Stimulated activated CD4-positive, alpha-beta T cell treated with anti-CD3 and anti-CD28 coated beads, Interleukin-2, amount 100 ng/mL, for 24 hours (primary cell): Measurements from ENCODE around the gene HLA-DOB.
A peak's percentile ranks its signal among the peaks of the same experiment; 100 is the strongest.

ENCODE experiments used
- DNase-seq, 2 donors: peaks; one replicate each; pipeline ENCODE4 v3.0.0-alpha.2; 2020

Gene HLA-DOB

DNA sequence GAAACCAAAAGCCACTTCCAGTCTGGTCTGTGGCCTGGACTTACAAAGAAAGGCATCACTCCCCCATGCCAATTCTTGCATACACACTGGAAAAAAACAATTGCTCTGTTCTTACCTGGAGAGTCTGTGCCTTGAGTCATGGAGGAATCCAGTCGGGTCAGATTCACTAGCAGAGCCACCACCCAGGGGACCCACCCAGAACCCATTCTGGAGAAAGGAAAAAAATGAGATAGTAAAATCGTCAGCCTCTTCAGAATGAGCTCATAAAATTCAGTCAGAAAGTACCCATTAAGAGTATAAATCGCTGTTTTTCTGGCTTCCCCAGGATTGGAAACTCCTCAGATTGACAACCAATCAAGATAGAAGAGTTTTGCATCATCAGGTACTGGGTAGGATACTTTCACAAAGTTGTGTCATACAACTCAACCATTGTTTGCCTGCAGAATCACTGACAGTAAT lies at the start of gene HLA-DOB:
Gene HLA-DOB (minus strand): TSS at position 257 of the 459 bp plus-strand sequence. CDS start 51 bp downstream, at position 206.
- DNase-seq: no peak

- DNase-seq: no peak
Observed at GRCh38 chr6:32865724-32866443, 49.1 kb upstream of the HLA-DOB start.

GRCh38 chr6:32862725-32863124 lies 45.9 kb upstream of the HLA-DOB start:
- DNase-seq: no peak

DNA sequence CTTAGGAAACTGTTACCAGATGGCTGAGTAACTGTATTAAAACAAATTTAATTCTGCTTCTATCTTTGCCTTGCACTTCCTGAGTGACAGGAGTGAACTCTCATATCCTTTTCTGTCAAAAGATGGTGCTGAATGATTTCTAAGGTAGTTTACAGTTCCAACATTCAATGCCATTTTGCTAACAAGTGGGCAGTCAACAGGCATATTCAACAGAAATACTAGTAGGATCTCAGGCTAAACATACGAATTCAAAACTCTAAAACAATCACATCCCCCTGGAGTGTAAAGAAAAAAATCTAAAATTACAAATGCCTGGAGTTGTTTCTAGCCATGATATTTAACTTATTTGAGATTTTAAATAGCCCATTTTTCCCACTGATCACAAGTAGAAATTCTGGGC lies 43.9 kb upstream of the HLA-DOB start:
- no peak for DNase-seq

- no peak for DNase-seq
Observed at GRCh38 chr6:32858194-32858593, 41.4 kb upstream of the HLA-DOB start.

- DNase-seq: no peak
Observed at GRCh38 chr6:32857156-32857891, 40.5 kb upstream of the HLA-DOB start.

- no peak for DNase-seq
Observed at GRCh38 chr6:32855467-32856174, 38.8 kb upstream of the HLA-DOB start.

DNA sequence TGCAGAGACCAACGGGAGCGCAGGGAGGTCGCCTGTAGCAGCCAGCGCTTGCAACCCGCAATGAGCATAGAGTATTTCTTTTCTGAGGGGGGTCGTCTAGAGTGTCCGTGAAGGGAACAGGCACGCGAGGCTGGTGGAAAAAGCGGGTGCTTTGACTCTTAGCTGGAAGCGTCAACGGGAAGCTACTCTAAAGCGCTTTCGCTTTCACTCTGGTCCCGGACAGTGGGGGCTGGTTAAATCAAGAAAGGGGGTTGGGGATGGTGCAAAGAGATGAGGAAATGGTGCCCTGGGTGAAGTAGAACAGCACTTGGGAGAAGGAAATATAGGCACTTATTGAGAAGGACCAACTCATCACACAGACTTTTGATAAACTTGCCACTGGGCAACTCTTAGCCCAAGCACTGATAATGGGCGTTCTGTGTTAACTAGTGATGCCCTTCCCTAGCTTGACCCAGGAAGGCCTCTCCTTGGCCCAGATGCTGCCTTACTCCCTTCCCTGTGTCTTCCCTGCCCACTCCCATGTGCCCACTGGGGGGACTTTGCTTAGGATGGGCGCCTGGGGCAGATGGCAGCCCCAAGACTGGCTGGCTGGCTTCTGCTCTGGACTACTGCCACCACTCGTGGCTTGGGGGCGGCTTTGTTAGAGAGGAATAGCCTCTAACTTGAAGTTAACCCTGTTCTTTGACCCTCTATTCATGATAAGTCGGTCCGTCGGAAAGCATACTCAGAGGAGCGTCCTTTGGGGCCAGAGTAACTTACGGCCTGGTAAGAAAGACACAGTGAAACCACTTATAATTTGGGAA lies 37.8 kb upstream of the HLA-DOB start:
- peak; percentile 61 to 66 for DNase-seq

DNA sequence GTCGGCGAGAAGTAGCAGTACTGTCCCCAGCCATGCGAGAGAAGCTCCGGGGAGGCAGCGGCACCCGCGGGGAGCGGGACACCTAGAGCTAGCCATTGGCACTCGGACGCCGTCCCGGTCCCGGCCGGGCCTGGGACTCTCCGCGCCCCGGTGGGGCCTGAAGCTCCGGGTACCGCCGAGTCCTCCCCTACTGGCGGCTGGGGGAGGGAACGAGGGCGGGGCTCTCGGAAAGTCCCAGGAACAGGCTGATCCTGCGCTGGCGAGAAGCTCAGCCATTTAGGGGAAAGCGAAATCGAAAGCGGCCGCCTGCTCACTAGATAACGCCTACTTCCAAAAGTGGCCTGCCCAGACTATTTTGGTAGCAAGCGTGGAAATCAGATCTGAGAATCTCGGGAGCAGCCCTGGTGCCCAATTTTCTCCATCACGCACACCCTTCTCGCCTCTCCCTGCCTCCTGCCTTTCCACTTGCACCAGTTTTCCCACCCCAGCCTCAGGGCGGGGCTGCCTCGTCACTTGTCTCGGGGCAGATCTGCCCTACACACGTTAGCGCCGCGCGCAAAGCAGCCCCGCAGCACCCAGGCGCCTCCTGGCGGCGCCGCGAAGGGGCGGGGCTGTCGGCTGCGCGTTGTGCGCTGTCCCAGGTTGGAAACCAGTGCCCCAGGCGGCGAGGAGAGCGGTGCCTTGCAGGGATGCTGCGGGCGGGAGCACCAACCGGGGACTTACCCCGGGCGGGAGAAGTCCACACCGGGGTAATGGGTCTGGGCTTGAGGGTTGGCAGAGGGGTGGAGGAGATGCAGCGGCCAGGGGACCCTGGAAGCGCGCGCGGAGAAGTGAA lies 37.0 kb upstream of the HLA-DOB start, which contains the start of the genes PSMB9 and TAP1:
Gene PSMB9 (plus strand): TSS at position 652 of the 835 bp plus-strand sequence. CDS start 38 bp downstream, at position 690.
Gene TAP1 (minus strand): TSS at position 164 of the 835 bp plus-strand sequence. CDS start 68 bp downstream, at position 96.
- peak; percentile 96 for DNase-seq

DNA sequence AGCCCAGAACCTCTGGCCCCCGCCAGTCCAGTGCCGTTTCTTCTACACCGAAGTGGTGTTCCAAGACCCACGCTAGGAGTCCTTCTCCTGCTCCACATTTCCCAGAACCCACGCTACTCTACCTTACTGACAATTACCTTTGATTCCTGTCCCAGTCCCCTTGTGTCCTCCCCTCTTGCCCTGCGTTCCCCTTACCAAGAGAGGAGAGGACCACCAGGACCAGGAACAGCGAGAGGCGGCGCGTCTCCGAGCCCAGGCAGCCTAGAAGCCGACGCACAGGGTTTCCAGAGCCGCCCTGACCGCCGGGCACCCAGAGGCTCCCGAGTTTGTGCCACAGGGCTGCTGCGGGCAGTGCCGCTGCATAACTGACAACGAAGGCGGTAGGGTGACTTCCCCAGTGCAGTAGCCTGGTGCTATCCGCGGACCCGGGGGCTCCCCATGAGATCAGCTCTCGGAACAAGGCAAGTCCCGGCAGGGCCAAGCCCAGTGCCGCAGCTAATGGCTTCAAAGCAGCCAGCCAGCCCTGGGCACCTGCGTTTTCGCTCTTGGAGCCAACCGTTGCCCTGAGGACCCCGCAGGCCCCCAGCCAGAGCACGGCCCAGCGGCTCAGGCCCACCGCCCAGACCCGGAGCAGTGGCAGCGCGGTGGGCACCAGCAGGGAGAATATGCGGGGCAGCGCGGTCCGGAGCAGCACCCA lies 36.2 kb upstream of the HLA-DOB start:
- DNase-seq: peak; percentile 54 to 70

DNA sequence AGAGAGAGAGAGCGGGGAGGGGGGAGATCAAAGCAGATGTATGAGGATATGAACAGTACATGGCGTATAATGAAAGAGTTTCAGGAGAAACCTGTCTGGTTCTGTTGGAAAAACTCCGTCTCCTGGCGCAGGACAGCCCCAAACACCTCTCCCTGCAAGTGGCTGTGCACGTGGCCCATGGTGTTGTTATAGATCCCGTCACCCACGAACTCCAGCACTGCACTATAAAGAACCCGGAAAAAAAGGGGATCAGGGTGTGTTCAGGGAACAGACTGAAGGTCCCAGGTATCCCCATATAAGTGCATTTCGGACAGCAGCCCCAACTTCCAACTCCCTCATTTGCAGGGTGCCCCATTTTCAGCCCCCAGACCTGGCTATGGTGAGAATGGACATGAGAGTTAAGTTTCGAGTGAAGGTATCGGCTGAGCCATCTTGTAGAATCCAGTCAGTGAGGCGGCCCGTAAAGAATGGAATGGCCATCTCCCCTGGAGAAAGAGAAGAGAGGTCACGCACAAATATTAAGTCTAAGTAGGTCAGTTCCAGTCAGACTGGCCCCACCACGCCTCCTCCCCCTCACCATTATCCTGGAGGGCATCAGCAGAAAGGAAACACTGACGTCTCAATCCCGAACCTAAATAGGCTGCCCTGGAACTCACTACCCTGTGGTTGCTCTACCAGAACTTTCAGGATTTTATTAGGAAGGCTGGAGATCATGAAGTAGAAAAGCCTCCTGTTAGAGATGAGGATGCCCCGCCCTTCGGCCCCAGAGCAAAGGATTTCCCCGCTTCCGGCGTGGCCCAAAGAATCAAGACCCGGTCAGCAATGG lies 35.4 kb upstream of the HLA-DOB start:
- DNase-seq: peak; percentile 51 to 55

DNA sequence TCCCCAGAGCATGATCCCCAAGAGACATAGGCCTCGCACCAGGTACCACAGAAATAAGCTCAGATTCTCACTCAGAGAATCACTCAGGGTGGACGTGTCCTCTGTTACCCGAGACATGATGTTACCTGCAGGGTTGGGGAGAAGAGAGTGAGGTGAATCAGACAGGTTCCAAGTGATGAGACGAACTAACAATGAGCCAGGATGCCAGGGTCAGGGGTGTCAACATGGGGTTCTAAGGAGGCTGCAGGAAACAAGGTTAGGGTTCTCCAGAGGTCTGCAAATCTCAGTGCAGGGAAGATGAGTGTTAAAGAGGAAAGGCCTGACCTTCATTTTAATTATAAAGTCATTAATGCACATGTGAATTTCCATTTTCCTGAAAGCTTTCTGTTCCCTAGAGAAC lies 34.2 kb upstream of the HLA-DOB start:
- no peak for DNase-seq

DNA sequence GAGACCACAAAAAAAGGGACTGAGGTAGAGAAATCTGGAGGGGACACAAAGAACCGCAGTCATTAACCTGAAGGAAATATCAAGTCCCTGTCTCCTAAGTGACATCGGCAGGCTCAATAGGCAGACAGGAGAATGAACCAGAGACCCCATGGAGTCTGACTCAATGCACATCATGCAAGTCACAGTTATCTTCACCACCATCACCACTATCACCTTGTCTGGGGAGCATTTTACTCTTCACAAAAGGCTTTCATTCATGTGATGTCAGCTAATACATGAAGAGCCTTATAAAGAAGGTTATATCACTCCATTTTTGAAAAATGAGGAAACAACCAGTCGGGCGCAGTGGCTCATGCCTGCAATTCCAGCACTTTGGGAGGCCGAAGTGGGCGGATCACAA lies 32.3 kb upstream of the HLA-DOB start:
- DNase-seq: no peak

GRCh38 chr6:32847795-32848194 lies 31.0 kb upstream of the HLA-DOB start:
- DNase-seq: no peak

DNA sequence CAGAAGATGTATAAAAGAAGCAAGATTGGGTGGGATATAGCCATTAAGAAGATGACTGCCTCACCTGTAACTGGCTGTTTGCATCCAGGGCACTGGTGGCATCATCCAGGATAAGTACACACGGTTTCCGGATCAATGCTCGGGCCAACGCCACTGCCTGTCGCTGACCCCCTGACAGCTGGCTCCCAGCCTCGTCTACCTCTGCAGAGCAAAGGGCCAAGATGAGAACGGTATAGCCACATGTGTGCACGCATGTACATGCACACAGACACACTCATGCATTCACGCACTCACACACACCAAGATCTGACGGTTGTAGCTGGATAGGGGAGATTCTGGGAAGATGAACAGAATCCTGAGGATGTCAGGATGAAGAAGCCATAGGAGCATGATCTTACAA lies 30.2 kb upstream of the HLA-DOB start:
- DNase-seq: no peak

DNA sequence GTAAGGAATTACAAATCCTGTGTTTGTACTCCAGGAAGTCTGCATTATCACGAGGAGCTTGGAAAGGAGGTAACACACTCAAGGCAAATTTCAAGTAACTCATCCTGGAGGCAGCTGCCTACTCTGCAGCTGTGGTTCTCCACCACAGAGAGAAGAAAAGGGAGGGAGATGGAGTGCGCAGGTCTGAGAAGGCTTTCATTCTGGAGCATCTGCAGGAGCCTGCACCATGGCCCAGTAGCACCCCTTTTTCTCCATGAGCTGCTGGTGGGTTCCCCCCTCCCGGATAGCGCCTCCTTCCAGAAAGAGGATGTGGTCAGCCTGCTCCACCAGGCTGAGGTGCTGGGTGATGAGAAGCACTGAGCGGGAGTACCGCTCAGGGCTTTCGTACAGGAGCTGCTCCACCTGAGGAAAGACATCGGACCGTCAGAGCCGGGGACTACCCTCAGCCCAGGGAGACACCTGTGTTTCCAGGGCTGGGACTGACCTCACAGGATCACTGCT lies 28.6 kb upstream of the HLA-DOB start:
- peak; percentile 40 to 60 for DNase-seq

- no peak for DNase-seq
Observed at GRCh38 chr6:32844839-32845383, 28.1 kb upstream of the HLA-DOB start.

GRCh38 chr6:32843979-32844838 lies 27.4 kb upstream of the HLA-DOB start, which contains the start of gene PSMB8:
Gene PSMB8, minus strand, starts transcription at chr6:32844047. Its CDS starts 51 bp downstream, at chr6:32843996.
- peak; percentile 98 for DNase-seq
